Common myeloid progenitor, CD34-positive (primary cell): Measurements from ENCODE around the gene XAGE2.

Source experiments
- CTCF ChIA-PET: fragments of 350-600 bp; sonication (Branson Sonifier 250); formaldehyde crosslinking; loops from one replicate; lab custom pipeline; 2021; ENCODE audit warnings: antibody characterized with exemption; lab: Charles Lee
- POLR2A ChIA-PET: fragments of 350-600 bp; sonication (Branson Sonifier 250); formaldehyde crosslinking; loops from one replicate; lab custom pipeline; 2021; ENCODE audit warnings: antibody characterized with exemption; lab: Charles Lee
- DNase-seq, 3 donors: peaks; one replicate each; pipeline versions ENCODE4 v3.0.0 to v3.0.0-alpha.2; 2013
- H3K27ac ChIP-seq, 2 experiments: 1 replicate in 1 of 2; 2 replicates in 1 of 2; pipeline ENCODE4 v1.7.0; 2013; ENCODE audit warnings: inconsistent platforms in 2 of 2, low read length in 2 of 2, mild to moderate bottlenecking in 2 of 2, low read depth in 1 of 2, moderate library complexity in 1 of 2; ENCODE audit not compliant: severe bottlenecking in 2 of 2, insufficient read depth in 1 of 2, poor library complexity in 1 of 2
- H3K27me3 ChIP-seq, 5 experiments: replicated peaks in 2 of 5; 1 replicate in 3 of 5; 2 replicates in 2 of 5; pipeline versions ENCODE4 v1.6.1 to v1.7.0; 2013; ENCODE audit warnings: low read length in 4 of 5, mild to moderate bottlenecking in 2 of 5, moderate library complexity in 2 of 5, inconsistent platforms in 1 of 5; ENCODE audit not compliant: insufficient read depth in 5 of 5, control insufficient read depth in 4 of 5
- H3K36me3 ChIP-seq, 4 experiments: 1 replicate in 2 of 4; 2 replicates in 2 of 4; pipeline versions ENCODE4 v1.6.1 to v1.7.0; 2013; ENCODE audit warnings: low read length in 3 of 4, control low read depth in 1 of 4, mild to moderate bottlenecking in 1 of 4; ENCODE audit not compliant: control insufficient read depth in 4 of 4, insufficient read depth in 4 of 4
- H3K4me1 ChIP-seq, 4 experiments: 1 replicate in 3 of 4; 2 replicates in 1 of 4; pipeline versions ENCODE4 v1.6.1 to v1.7.1; 2013; ENCODE audit warnings: low read length in 3 of 4, mild to moderate bottlenecking in 3 of 4, control low read depth in 1 of 4, inconsistent platforms in 1 of 4, moderate library complexity in 1 of 4; ENCODE audit not compliant: control insufficient read depth in 4 of 4, insufficient read depth in 4 of 4; ENCODE audit errors: control extremely low read depth in 1 of 4
- H3K4me3 ChIP-seq, 7 experiments: 1 replicate in 4 of 7; 2 replicates in 3 of 7; pipeline versions ENCODE4 v1.5.1 to v1.7.0; 2013; ENCODE audit warnings: mild to moderate bottlenecking in 7 of 7, low read length in 6 of 7, moderate library complexity in 6 of 7, inconsistent platforms in 2 of 7, low read depth in 2 of 7, control low read depth in 1 of 7; ENCODE audit not compliant: insufficient read depth in 4 of 7, control insufficient read depth in 1 of 7; ENCODE audit errors: extremely low read depth in 1 of 7
- H3K9me3 ChIP-seq, 5 experiments: 1 replicate in 4 of 5; 2 replicates in 1 of 5; pipeline versions ENCODE4 v1.6.1 to v1.7.1; 2013; ENCODE audit warnings: low read length in 4 of 5, mild to moderate bottlenecking in 2 of 5, inconsistent platforms in 1 of 5, low read depth in 1 of 5, moderate library complexity in 1 of 5; ENCODE audit not compliant: control insufficient read depth in 4 of 5, insufficient read depth in 2 of 5; ENCODE audit errors: control extremely low read depth in 1 of 5
- WGBS: methylation state at CpG from one replicate; pipeline ENCODE4 v1.1.5; 2013; ENCODE audit not compliant: insufficient coverage; 5-methylcytosine and 5-hydroxymethylcytosine counted together

XAGE2 gene

DNA sequence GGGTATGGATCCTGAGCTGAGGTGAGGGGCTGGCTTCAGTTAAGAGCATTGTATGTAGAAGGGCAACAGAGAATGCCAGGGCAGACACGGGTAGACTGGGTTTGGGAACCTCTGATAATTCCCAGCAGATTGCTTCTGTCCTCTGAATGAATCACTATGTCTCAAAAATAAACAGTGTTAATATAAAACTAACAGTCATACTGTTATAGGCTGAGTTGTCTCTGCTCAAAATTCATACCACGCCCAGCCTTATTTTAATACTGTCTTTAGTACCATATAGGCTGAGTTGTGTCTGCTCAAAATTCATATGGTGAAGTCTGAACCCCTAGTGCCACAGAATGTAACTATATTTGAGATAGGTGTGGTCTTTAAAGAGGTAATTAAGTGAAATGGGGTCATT, 10.0 kb downstream of the XAGE2 start:
- no peaks in the 10 kb centered on the region for H3K36me3 ChIP-seq
- H3K27me3 ChIP-seq: peaks cover 0 to 13% (median 0%) of the 10 kb centered on the region in 5 experiments
- no peak overlapping the region for H3K27ac ChIP-seq
- no peaks in the 10 kb centered on the region for H3K9me3 ChIP-seq
- DNase-seq: no peak
- ChIA-PET POLR2A (no interaction called here), CTCF (no interaction called here)
- no peak overlapping the region for H3K4me3 ChIP-seq
- no CpG with 5 or more reads among the region's 2 CpGs for WGBS
- no peaks in the 10 kb centered on the region for H3K4me1 ChIP-seq

DNA sequence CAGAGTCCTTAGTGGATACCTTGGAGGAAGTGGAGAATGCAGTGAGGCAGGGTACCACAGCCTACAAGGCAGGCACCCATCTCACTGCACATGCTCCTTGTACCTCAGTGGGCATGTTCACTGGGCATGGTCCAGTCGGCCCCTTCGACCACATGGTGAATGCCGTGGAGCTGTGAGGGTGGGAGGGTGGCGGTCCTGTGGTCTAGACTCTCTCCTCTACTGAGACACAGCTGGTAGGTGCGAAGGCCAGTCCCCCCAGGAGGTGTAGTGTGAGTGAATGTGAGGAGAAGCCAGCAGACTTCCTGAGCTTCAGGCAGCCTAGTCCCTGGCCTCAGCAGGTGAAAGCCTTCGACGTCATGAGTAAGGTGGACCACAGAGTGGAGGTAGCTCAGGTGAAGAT, 12.2 kb downstream of the XAGE2 start:
- POLR2A ChIA-PET: no interaction called here

GRCh38 chrX:52410439-52411394, 41.9 kb downstream of the XAGE2 start:
- peaks cover 0 to 11% (median 0%) of the 10 kb centered on the region in 5 experiments for H3K27me3 ChIP-seq
- H3K36me3 ChIP-seq: no peaks in the 10 kb centered on the region
- peaks cover 0 to 2% (median 0%) of the 10 kb centered on the region in 4 experiments for H3K4me1 ChIP-seq
- WGBS: 80% methylated on average over 5 of the region's 8 CpGs
- no peak overlapping the region for H3K27ac ChIP-seq
- H3K4me3 ChIP-seq: no peak overlapping the region
- no peak for DNase-seq
- CTCF ChIA-PET: no interaction called here
- no peaks in the 10 kb centered on the region for H3K9me3 ChIP-seq
- POLR2A ChIA-PET: no interaction called here

More for the DNA sequence above, 12.2 kb downstream of the XAGE2 start:
- H3K9me3 ChIP-seq: no peaks in the 10 kb centered on the region
- peaks cover 0 to 13% (median 0%) of the 10 kb centered on the region in 5 experiments for H3K27me3 ChIP-seq
- DNase-seq: no peak
- no peaks in the 10 kb centered on the region for H3K36me3 ChIP-seq
- no peaks in the 10 kb centered on the region for H3K4me1 ChIP-seq
- WGBS: 93% methylated on average over 3 of the region's 7 CpGs
- CTCF ChIA-PET: no interaction called here
- H3K27ac ChIP-seq: no peak overlapping the region
- H3K4me3 ChIP-seq: no peak overlapping the region

DNA sequence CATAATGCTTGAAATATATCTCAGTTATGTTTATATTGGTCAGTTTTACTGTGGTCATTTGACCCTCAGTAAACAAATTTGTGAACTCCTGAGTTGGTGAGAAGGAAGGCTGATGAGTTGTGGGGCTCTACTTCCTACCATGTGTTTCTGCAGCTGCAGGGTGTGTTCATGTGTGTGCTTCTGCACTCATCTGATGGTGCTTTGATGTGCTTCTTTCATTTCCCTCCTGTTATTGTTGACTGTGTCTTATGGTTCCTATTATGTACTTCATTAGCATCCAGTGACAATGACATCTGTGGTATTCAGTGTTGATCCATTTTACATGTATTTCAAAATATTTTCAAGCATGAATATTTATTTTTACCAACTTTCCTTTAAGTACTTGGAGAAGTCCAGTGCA, 46.5 kb downstream of the XAGE2 start:
- H3K4me1 ChIP-seq: peaks cover 0 to 2% (median 0%) of the 10 kb centered on the region in 4 experiments
- no peak overlapping the region for H3K27ac ChIP-seq
- no peaks in the 10 kb centered on the region for H3K9me3 ChIP-seq
- POLR2A ChIA-PET: no interaction called here
- DNase-seq: no peak
- H3K36me3 ChIP-seq: no peaks in the 10 kb centered on the region
- no peak overlapping the region for H3K4me3 ChIP-seq
- CTCF ChIA-PET: no interaction called here
- H3K27me3 ChIP-seq: peaks cover 0 to 24% (median 0%) of the 10 kb centered on the region in 5 experiments

- 84% methylated on average over 2 of the region's 3 CpGs for WGBS
- Histone ChIP-seq H3K27me3 (peaks cover 0 to 23% (median 0%) of the 10 kb centered on the region in 5 experiments), H3K36me3 (no peaks in the 10 kb centered on the region), H3K4me3 (no peak overlapping the region), H3K4me1 (peaks cover 0 to 2% (median 0%) of the 10 kb centered on the region in 4 experiments), H3K9me3 (no peaks in the 10 kb centered on the region), H3K27ac (no peak overlapping the region)
- CTCF ChIA-PET: no interaction called here
- no peak for DNase-seq
- POLR2A ChIA-PET: no interaction called here
These were observed 48.0 kb downstream of the XAGE2 start for GRCh38 chrX:52416816-52417215.

- no peaks in the 10 kb centered on the region for H3K9me3 ChIP-seq
- no peaks in the 10 kb centered on the region for H3K4me1 ChIP-seq
- ChIA-PET POLR2A (no interaction called here), CTCF (no interaction called here)
- no peak overlapping the region for H3K27ac ChIP-seq
- H3K4me3 ChIP-seq: no peak overlapping the region
- no peaks in the 10 kb centered on the region for H3K36me3 ChIP-seq
- peaks cover 0 to 24% (median 0%) of the 10 kb centered on the region in 5 experiments for H3K27me3 ChIP-seq
- WGBS: 88% methylated on average over 7 of the region's 8 CpGs
- DNase-seq: no peak
These were observed 52.1 kb downstream of the XAGE2 start for GRCh38 chrX:52420824-52421443.

- no CpG with 5 or more reads among the region's 1 CpG for WGBS
- ChIA-PET POLR2A (no interaction called here), CTCF (no interaction called here)
- Histone ChIP-seq H3K36me3 (no peaks in the 10 kb centered on the region), H3K27me3 (peaks cover 0 to 20% (median 0%) of the 10 kb centered on the region in 5 experiments), H3K27ac (no peak overlapping the region), H3K4me1 (no peaks in the 10 kb centered on the region), H3K9me3 (no peaks in the 10 kb centered on the region), H3K4me3 (no peak overlapping the region)
- no peak for DNase-seq
These were observed 54.1 kb downstream of the XAGE2 start for GRCh38 chrX:52422884-52423283.
